ENCODE measurements around the gene NLRP10.

GRCh38 chr11:7967097-7967496 lies 1.9 kb upstream of the NLRP10 start:
- TF ChIP-seq CTCF (IDR thresholded peaks at IDR 0.05): no peak
- no peak for TF ChIP-seq POLR2A (IDR thresholded peaks at IDR 0.05)
